GM12878 (cell line): Measurements from ENCODE around the gene THAP2. TPM values are rescaled to one million over a fixed set of nuclear protein-coding genes. Genes with fewer than 3 reads are reported as not detected.
A peak's percentile ranks its signal among the peaks of the same experiment; 100 is the strongest.

Experiments used
- ASH2L ChIP-seq: fragments of 300-600, 200-600 bp; sonication (generic); IDR thresholded peaks from 2 replicates; pipeline ENCODE4 v1.6.1; 2017; ENCODE audit warnings: low read depth, mild to moderate bottlenecking, borderline replicate concordance
- CEBPB ChIP-seq, 2 experiments: fragments of 150-350 bp in 1 of 2; IDR thresholded peaks; 2 replicates each; pipeline ENCODE4 v1.6.1; 2012 to 2014; ENCODE audit warnings: low read depth in 2 of 2, low read length in 2 of 2, borderline replicate concordance in 1 of 2, inconsistent platforms in 1 of 2
- CREM ChIP-seq: IDR thresholded peaks from 2 replicates; pipeline ENCODE4 v1.6.1; 2014; ENCODE audit warnings: antibody characterized with exemption, low read depth
- EGR1 ChIP-seq, 2 experiments: IDR thresholded peaks; 1 replicate in 1 of 2; 2 replicates in 1 of 2; pipeline ENCODE4 v1.6.1; 2011 to 2012; ENCODE audit warnings: low read depth in 2 of 2, low read length in 2 of 2, borderline replicate concordance in 1 of 2, mild to moderate bottlenecking in 1 of 2, moderate library complexity in 1 of 2
- HDAC2 ChIP-seq: fragments of 200-600 bp; sonication (generic); IDR thresholded peaks from 2 replicates; pipeline ENCODE4 v1.6.1; 2017
- HSF1 ChIP-seq: fragments of 150-350 bp; IDR thresholded peaks from 2 replicates; pipeline ENCODE4 v1.6.1; 2014; ENCODE audit warnings: mild to moderate bottlenecking, low read depth, low read length
- IRF4 ChIP-seq: IDR thresholded peaks from 2 replicates; pipeline ENCODE4 v1.6.1; 2011; ENCODE audit warnings: low read depth, low read length
- MEF2B ChIP-seq: fragments of 450-650 bp; IDR thresholded peaks from 2 replicates; pipeline ENCODE4 v1.6.1; 2018; ENCODE audit warnings: mild to moderate bottlenecking, moderate library complexity; ENCODE audit not compliant: partially characterized antibody, poor library complexity, severe bottlenecking
- MYB ChIP-seq: fragments of 150-350 bp; IDR thresholded peaks from 2 replicates; pipeline ENCODE4 v1.6.1; 2014; ENCODE audit warnings: mild to moderate bottlenecking, low read depth, low read length, borderline replicate concordance
- NFYA ChIP-seq: IDR thresholded peaks from 2 replicates; pipeline ENCODE4 v1.6.1; 2011; ENCODE audit warnings: low read depth, mild to moderate bottlenecking, low read length, improper control_type of control experiment, borderline replicate concordance
- NR2F1 ChIP-seq: fragments of 450-650 bp; conservative IDR thresholded peaks from 2 replicates; pipeline ENCODE4 v1.6.1; 2017; ENCODE audit warnings: mild to moderate bottlenecking
- NRF1 ChIP-seq: conservative IDR thresholded peaks from 2 replicates; pipeline ENCODE4 v1.6.1; 2011; ENCODE audit warnings: mild to moderate bottlenecking, low read depth, low read length, improper control_type of control experiment
- PAX5 ChIP-seq: IDR thresholded peaks from 2 replicates; pipeline ENCODE4 v1.6.1; 2011; ENCODE audit warnings: low read depth, low read length, borderline replicate concordance
- RB1 ChIP-seq: fragments of 450-650 bp; formaldehyde crosslinking; IDR thresholded peaks from 2 replicates; pipeline ENCODE4 v1.6.1; 2017; ENCODE audit warnings: mild to moderate bottlenecking, borderline replicate concordance
- SMAD1 ChIP-seq: fragments of 450-650 bp; IDR thresholded peaks from 2 replicates; pipeline ENCODE4 v1.6.1; 2018; ENCODE audit warnings: mild to moderate bottlenecking, low read depth; ENCODE audit not compliant: partially characterized antibody
- SP1 ChIP-seq: IDR thresholded peaks from one replicate; pipeline ENCODE4 v1.6.1; 2011; ENCODE audit warnings: low read depth, low read length
- STAT1 ChIP-seq: fragments of 450-650 bp; conservative IDR thresholded peaks from 2 replicates; pipeline ENCODE4 v1.6.1; 2014; ENCODE audit warnings: antibody characterized with exemption, mild to moderate bottlenecking
- TBL1XR1 ChIP-seq: IDR thresholded peaks from 2 replicates; pipeline ENCODE4 v1.6.1; 2012; ENCODE audit warnings: low read depth, low read length, improper control_type of control experiment
- ZBTB4 ChIP-seq: fragments of 450-650 bp; formaldehyde crosslinking; IDR thresholded peaks from 2 replicates; pipeline ENCODE4 v1.4.0; 2022; ENCODE audit warnings: mild to moderate bottlenecking, moderate library complexity
- ZNF207 ChIP-seq: fragments of 450-650 bp; IDR thresholded peaks from 2 replicates; pipeline ENCODE4 v1.6.1; 2014; ENCODE audit warnings: antibody characterized with exemption, mild to moderate bottlenecking, borderline replicate concordance
- polyA plus RNA-seq, 11 experiments: library from polyadenylated mRNA; depleted of rRNA in 4 of 11; unstranded in 6 of 11; stranded (reverse) in 5 of 11; fragments of >200 nt; fragmentation: Nextera tagmentation in 4 of 11; fragmentation: Illumina TruSeq in 1 of 11; extraction: Ambion mirVana in 4 of 11; extraction: Trizol in 1 of 11; gene quantifications; 1 replicate in 1 of 11; 2 replicates in 10 of 11; pipeline versions ENCODE4 v1.2.1 to v1.2.3, GENCODE V29; 2011 to 2016; ENCODE audit warnings: inconsistent platforms in 2 of 11, missing spikeins in 2 of 11, low read depth in 1 of 11
- total RNA-seq, 4 experiments: library from RNA; depleted of rRNA in 3 of 4; stranded (reverse); fragments of >200 nt in 3 of 4; fragmentation: Illumina TruSeq in 1 of 4; extraction: Trizol in 1 of 4; gene quantifications; 2 replicates each; pipeline versions ENCODE4 v1.2.1 to v1.2.3, GENCODE V29; 2013 to 2021
- TF ChIP-seq, protein P1 (sequence below): IDR thresholded peaks from 2 replicates; pipeline ENCODE4 v1.6.1; 2012; ENCODE audit warnings: improper control_type of control experiment, low read depth, low read length; ENCODE audit not compliant: insufficient replicate concordance

The THAP2 gene
- total and polyA plus RNA-seq, 10 of the 15 experiments (the other 5 are each of a cell fraction or from before 2014, with no cell fraction given), result 4.1 to 18.0 (median 7.3) TPM

- peak; percentile 62 for TF ChIP-seq NRF1
- no peak for TF ChIP-seq ZBTB4 (CRISPR knock-in tag)
- TF ChIP-seq HDAC2, result no peak
- TF ChIP-seq NR2F1, result peak; percentile 93
- TF ChIP-seq RB1, result peak; percentile 69; the same call in 1 of the 2 replicates
- no peak for TF ChIP-seq SMAD1
- TF ChIP-seq ASH2L, result no peak
- TF ChIP-seq, protein P1, sequence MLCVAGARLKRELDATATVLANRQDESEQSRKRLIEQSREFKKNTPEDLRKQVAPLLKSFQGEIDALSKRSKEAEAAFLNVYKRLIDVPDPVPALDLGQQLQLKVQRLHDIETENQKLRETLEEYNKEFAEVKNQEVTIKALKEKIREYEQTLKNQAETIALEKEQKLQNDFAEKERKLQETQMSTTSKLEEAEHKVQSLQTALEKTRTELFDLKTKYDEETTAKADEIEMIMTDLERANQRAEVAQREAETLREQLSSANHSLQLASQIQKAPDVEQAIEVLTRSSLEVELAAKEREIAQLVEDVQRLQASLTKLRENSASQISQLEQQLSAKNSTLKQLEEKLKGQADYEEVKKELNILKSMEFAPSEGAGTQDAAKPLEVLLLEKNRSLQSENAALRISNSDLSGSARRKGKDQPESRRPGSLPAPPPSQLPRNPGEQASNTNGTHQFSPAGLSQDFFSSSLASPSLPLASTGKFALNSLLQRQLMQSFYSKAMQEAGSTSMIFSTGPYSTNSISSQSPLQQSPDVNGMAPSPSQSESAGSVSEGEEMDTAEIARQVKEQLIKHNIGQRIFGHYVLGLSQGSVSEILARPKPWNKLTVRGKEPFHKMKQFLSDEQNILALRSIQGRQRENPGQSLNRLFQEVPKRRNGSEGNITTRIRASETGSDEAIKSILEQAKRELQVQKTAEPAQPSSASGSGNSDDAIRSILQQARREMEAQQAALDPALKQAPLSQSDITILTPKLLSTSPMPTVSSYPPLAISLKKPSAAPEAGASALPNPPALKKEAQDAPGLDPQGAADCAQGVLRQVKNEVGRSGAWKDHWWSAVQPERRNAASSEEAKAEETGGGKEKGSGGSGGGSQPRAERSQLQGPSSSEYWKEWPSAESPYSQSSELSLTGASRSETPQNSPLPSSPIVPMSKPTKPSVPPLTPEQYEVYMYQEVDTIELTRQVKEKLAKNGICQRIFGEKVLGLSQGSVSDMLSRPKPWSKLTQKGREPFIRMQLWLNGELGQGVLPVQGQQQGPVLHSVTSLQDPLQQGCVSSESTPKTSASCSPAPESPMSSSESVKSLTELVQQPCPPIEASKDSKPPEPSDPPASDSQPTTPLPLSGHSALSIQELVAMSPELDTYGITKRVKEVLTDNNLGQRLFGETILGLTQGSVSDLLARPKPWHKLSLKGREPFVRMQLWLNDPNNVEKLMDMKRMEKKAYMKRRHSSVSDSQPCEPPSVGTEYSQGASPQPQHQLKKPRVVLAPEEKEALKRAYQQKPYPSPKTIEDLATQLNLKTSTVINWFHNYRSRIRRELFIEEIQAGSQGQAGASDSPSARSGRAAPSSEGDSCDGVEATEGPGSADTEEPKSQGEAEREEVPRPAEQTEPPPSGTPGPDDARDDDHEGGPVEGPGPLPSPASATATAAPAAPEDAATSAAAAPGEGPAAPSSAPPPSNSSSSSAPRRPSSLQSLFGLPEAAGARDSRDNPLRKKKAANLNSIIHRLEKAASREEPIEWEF, result no peak
- TF ChIP-seq MYB, result no peak
- TF ChIP-seq IRF4, result 0 out of 2 replicates have a peak, but pooled peaks have one; percentile 7
- peak; percentile 52 for TF ChIP-seq MEF2B
- no peak; the same call in 1 of the 2 replicates for TF ChIP-seq CREM
- TF ChIP-seq SP1, result no peak
- no peak for TF ChIP-seq NFYA
- peak in 1 of 2 experiments; percentile 59; a peak in 2 of 3 replicates for TF ChIP-seq EGR1 (IDR thresholded peaks at IDR 0.05; ENCODE audit: borderline replicate concordance in 1 of 2, low read depth in 2 of 2, low read length in 2 of 2)
- TF ChIP-seq TBL1XR1, result no peak; the same call in 1 of the 2 replicates
- TF ChIP-seq CEBPB (IDR thresholded peaks at IDR 0.05; ENCODE audit: borderline replicate concordance in 1 of 2, low read depth in 2 of 2, low read length in 2 of 2), result no peak
- no peak for TF ChIP-seq ZNF207
- no peak for TF ChIP-seq PAX5
- TF ChIP-seq STAT1, result no peak
- TF ChIP-seq HSF1, result no peak
These were observed 22.0 kb downstream of the THAP2 start, which contains the start of gene TMEM19 (continued) for GRCh38 chr12:71685914-71686657.
